ENCODE data around the gene TTLL11.

GRCh38 chr9:121976751-121977150 lies 116.4 kb downstream of the TTLL11 start:
- TF ChIP-seq CTCF (IDR thresholded peaks at IDR 0.05; ENCODE audit: poor library complexity) (no peak), EZH2phosphoT487 (IDR thresholded peaks at IDR 0.05; ENCODE audit: low read depth, severe bottlenecking, unreplicated experiment) (no peak)

Data from hepatocyte (in vitro differentiated cells).